ENCODE measurements around the gene CCNO.

The CCNO gene

DNA sequence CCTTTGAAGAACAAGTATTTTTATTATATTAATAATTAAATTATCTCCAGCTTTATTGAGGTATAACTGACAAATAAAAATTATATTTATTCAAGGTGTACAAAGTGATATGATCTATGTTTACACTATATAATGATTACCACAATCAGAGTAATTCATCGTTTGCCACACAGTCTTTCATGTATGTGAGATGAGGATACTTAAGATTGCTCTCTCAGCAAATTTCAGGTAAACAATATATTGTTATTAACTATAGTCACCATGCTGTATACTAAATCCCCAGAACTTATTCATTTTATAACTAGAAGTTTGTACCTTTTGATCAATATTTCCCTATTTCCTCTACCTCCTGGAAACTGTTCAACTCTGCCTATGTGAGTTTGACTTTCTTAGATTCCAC, 16.7 kb upstream of the CCNO start:
- Histone ChIP-seq H3K4me3 (ENCODE audit: low read depth, low read length) (no peak overlapping the region), H3K27me3 (replicated peaks) (no peaks in the 10 kb centered on the region), H3K27ac (no peak overlapping the region), H3K36me3 (replicated peaks) (peaks cover 9% of the 10 kb centered on the region)
- DNase-seq, result no peak
- in situ Hi-C loops (cut with HindIII; ENCODE audit: low pct_ligation_motif_present, low sequenced_read_pairs), result no loop called here
- TF ChIP-seq, protein P1, sequence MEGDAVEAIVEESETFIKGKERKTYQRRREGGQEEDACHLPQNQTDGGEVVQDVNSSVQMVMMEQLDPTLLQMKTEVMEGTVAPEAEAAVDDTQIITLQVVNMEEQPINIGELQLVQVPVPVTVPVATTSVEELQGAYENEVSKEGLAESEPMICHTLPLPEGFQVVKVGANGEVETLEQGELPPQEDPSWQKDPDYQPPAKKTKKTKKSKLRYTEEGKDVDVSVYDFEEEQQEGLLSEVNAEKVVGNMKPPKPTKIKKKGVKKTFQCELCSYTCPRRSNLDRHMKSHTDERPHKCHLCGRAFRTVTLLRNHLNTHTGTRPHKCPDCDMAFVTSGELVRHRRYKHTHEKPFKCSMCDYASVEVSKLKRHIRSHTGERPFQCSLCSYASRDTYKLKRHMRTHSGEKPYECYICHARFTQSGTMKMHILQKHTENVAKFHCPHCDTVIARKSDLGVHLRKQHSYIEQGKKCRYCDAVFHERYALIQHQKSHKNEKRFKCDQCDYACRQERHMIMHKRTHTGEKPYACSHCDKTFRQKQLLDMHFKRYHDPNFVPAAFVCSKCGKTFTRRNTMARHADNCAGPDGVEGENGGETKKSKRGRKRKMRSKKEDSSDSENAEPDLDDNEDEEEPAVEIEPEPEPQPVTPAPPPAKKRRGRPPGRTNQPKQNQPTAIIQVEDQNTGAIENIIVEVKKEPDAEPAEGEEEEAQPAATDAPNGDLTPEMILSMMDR (IDR thresholded peaks at IDR 0.05; ENCODE audit: low read depth, low read length, missing control alignments), result no peak

DNA sequence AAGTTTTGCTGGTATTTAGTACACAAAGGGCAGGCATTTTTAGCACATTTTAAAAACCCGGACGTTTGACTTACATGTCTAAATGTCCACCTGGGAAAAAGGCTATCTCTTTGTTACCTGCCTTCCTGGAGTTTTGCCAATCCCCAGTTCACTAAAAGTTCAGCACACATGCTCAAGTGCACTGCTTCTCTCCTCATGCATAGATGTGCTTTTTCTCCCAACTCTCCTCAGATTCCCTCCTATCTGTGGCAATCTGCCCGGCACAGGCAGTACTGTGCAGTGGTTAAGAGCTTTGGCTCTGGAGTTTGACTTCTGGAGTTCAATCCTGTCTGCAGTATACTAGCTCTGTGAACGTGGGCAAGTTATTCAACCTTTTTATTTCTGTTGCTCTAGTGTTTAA, 8.3 kb upstream of the CCNO start:
- in situ Hi-C loops (cut with HindIII; ENCODE audit: low pct_ligation_motif_present, low sequenced_read_pairs), result no loop called here
- TF ChIP-seq, protein P1 (IDR thresholded peaks at IDR 0.05; ENCODE audit: low read depth, low read length, missing control alignments), result no peak

DNA sequence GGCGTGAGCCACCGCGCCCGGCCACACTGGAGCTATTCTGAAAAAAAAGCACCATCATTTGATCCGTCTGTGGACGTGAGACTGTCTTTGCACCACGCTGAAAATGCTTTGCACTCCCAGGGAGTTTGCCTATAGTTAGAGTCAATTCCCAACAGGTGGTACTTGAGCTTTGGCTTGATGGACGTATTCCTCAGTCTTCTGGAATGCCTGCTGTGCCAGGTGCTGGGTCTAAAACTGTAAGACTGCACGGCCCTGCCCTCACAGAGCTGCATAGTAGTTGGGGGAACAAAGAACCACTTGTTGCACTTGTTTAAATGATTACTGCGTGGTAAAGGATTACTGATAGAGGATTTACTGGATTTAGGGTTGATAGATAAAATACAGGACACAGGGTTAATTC, 3.4 kb upstream of the CCNO start:
- in situ Hi-C loops (cut with HindIII; ENCODE audit: low pct_ligation_motif_present, low sequenced_read_pairs), result no loop called here
- peaks cover 18% of the 10 kb centered on the region for H3K27me3 ChIP-seq (replicated peaks)
- no peaks in the 10 kb centered on the region for H3K36me3 ChIP-seq (replicated peaks)
- no peak overlapping the region for H3K4me3 ChIP-seq (ENCODE audit: low read depth, low read length)
- DNase-seq, result no peak
- TF ChIP-seq, protein P1 (IDR thresholded peaks at IDR 0.05; ENCODE audit: low read depth, low read length, missing control alignments), result no peak
- H3K27ac ChIP-seq, result no peak overlapping the region

More for the DNA sequence above, 8.3 kb upstream of the CCNO start:
- no peak overlapping the region for H3K4me3 ChIP-seq (ENCODE audit: low read depth, low read length)
- peaks cover 4% of the 10 kb centered on the region for H3K27me3 ChIP-seq (replicated peaks)
- H3K27ac ChIP-seq, result no peak overlapping the region
- no peak for DNase-seq
- no peaks in the 10 kb centered on the region for H3K36me3 ChIP-seq (replicated peaks)

DNA sequence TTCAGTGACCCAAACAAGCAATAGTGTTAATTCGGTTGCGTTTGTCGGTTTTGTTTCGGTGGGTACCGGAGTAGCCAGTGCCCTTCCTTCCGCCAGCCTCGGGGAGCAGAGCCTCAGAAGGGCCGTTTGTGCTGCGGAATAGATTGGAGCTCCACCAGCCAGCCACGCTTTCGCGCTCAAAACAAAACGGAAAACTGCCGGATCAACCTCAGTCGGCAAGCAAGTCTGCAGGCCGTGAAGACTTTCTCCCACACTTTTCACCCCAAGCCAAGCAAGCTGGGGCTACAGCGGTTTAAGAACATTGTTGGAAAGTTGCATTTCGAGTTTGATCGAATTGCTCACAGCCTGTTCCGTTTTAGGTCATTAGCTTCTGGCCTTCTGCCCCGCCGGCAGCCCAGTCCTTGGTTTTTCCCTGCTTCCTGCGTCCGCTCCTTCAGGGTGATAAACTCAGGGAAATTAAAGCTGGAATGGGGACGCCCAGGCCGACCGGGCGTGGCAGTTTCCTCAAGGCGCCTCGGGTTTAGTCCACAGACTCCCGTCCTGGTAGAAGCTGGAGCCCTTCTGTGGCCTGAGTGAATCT, 803 bp upstream of the CCNO start:
- TF ChIP-seq, protein P1 (IDR thresholded peaks at IDR 0.05; ENCODE audit: low read depth, low read length, missing control alignments), result no peak
- peak overlapping the region; percentile 53 for H3K4me3 ChIP-seq (ENCODE audit: low read depth, low read length)
- in situ Hi-C loops (cut with HindIII; ENCODE audit: low pct_ligation_motif_present, low sequenced_read_pairs), result no loop called here
- H3K27ac ChIP-seq, result no peak overlapping the region
- DNase-seq, result peak; percentile 6
- H3K36me3 ChIP-seq (replicated peaks), result no peaks in the 10 kb centered on the region
- peaks cover 40% of the 10 kb centered on the region for H3K27me3 ChIP-seq (replicated peaks)

DNA sequence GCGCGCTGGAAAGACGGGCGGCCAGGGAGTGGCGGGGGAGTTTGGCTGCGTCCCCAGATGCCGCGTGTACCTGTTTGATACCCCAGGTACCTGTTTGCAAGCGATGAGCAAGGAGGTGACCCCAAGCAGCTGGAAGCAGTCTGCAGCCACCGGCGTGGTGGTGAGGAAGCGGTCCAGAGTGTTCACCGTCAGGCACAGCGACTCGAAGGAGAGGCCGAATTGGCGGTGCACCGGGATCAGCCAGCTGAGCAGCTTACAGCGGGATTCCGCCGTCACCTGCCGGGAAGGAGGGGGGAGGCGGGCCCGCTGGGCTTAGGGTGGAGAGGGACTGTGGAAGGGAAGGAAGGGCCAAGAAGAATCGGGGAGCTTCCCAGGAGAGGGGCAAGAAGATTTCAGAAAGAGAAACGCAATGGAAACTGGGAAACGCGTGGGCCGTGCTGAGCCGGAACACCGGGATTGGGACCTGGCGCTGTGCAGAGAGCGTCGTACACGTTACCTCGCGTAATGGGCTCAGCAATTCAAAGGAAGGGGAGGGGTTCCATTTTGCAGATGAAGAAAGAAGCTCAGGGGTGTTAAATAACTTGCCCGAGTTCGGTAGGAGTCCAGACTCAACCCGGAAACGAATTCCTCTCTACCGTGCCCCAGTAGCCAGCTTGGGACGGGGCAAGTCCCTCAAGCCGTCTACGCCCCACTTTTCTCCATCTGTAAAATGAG, 980 bp downstream of the CCNO start:
- H3K27me3 ChIP-seq (replicated peaks), result peaks cover 58% of the 10 kb centered on the region
- H3K27ac ChIP-seq, result no peak overlapping the region
- in situ Hi-C loops (cut with HindIII; ENCODE audit: low pct_ligation_motif_present, low sequenced_read_pairs), result no loop called here
- H3K4me3 ChIP-seq (ENCODE audit: low read depth, low read length), result peak overlapping the region; percentile 53
- H3K36me3 ChIP-seq (replicated peaks), result no peaks in the 10 kb centered on the region
- no peak for DNase-seq
- TF ChIP-seq, protein P1 (IDR thresholded peaks at IDR 0.05; ENCODE audit: low read depth, low read length, missing control alignments), result no peak

Measured in brain microvascular endothelial cell (primary cell).